SK-N-SH (cell line): Measurements from ENCODE around the gene PMM2. TPM values are rescaled to one million over a fixed set of nuclear protein-coding genes. Genes with fewer than 3 reads are reported as not detected.

ENCODE experiments used
- CTCF ChIA-PET: fragments of 300-600, 350-600 bp; formaldehyde crosslinking; extraction: SDS; loops from one replicate; lab custom pipeline; 2021; lab: Yijun Ruan, JAX
- POLR2A ChIA-PET: fragments of 350-600 bp; sonication (Branson Sonifier 250); formaldehyde crosslinking; extraction: SDS; loops from one replicate; lab custom pipeline; 2020; ENCODE audit warnings: antibody characterized with exemption, inconsistent platforms; lab: Yijun Ruan, JAX
- DNase-seq: peaks from one replicate; pipeline ENCODE4 v3.0.0; 2012
- H2AFZ ChIP-seq: fragments of 200-600 bp; sonication (generic); 2 replicates; pipeline ENCODE4 v1.8.1; 2016; ENCODE audit warnings: antibody characterized with exemption, mild to moderate bottlenecking, low read depth
- H3F3A ChIP-seq: fragments of 200-600 bp; sonication (generic); replicated peaks from 2 replicates; pipeline ENCODE3; 2016; ENCODE audit warnings: antibody characterized with exemption, mild to moderate bottlenecking; ENCODE audit not compliant: insufficient read depth
- H3K27ac ChIP-seq, 2 experiments: fragments of 200-500 bp in 1 of 2; fragments of 200-600 bp in 1 of 2; sonication (Bioruptor generic) in 1 of 2; sonication (generic), shearing (Covaris generic) in 1 of 2; 2 replicates each; pipeline versions ENCODE4 v1.5.1 to v1.6.1; 2014 to 2016; ENCODE audit warnings: low read depth in 2 of 2, inconsistent platforms in 1 of 2, low read length in 1 of 2, mild to moderate bottlenecking in 1 of 2, mixed read lengths in 1 of 2
- H3K27me3 ChIP-seq: fragments of 200-600 bp; sonication (generic), shearing (Covaris generic); 2 replicates; pipeline ENCODE4 v1.6.1; 2016; ENCODE audit warnings: mixed run types; ENCODE audit not compliant: insufficient read depth
- H3K36me3 ChIP-seq, 2 experiments: fragments of 200-500 bp in 1 of 2; fragments of 200-600 bp in 1 of 2; sonication (Bioruptor generic) in 1 of 2; sonication (generic) in 1 of 2; replicated peaks in 1 of 2; 2 replicates each; pipeline versions ENCODE3 to v1.5.1; 2014 to 2016; ENCODE audit warnings: low read length in 1 of 2, mild to moderate bottlenecking in 1 of 2; ENCODE audit not compliant: insufficient read depth in 2 of 2, control insufficient read depth in 1 of 2
- H3K4me1 ChIP-seq, 2 experiments: fragments of 200-500 bp in 1 of 2; fragments of 200-600 bp in 1 of 2; sonication (Bioruptor generic) in 1 of 2; sonication (generic), shearing (Covaris generic) in 1 of 2; 2 replicates each; pipeline versions ENCODE4 v1.5.1 to v1.6.1; 2014 to 2016; ENCODE audit warnings: low read depth in 1 of 2, low read length in 1 of 2, mixed run types in 1 of 2; ENCODE audit not compliant: insufficient read depth in 2 of 2, control insufficient read depth in 1 of 2
- H3K4me2 ChIP-seq: fragments of 200-600 bp; sonication (generic), shearing (Covaris generic); 2 replicates; pipeline ENCODE4 v1.6.1; 2017; ENCODE audit warnings: mixed run types
- H3K4me3 ChIP-seq, 2 experiments: fragments of 200-500 bp in 1 of 2; fragments of 200-600 bp in 1 of 2; sonication (Bioruptor generic) in 1 of 2; sonication (generic), shearing (Covaris generic) in 1 of 2; 2 replicates each; pipeline versions ENCODE4 v1.5.1 to v1.8.1; 2014 to 2016; ENCODE audit warnings: low read depth in 2 of 2, inconsistent platforms in 1 of 2, low read length in 1 of 2, mild to moderate bottlenecking in 1 of 2, mixed read lengths in 1 of 2, moderate library complexity in 1 of 2
- H3K79me2 ChIP-seq: fragments of 200-600 bp; sonication (generic); 2 replicates; pipeline ENCODE4 v1.8.1; 2017; ENCODE audit warnings: mild to moderate bottlenecking; ENCODE audit not compliant: insufficient read depth
- H3K9ac ChIP-seq: fragments of 200-600 bp; sonication (generic); 2 replicates; pipeline ENCODE4 v1.6.1; 2017; ENCODE audit warnings: mixed run types
- H3K9me2 ChIP-seq: fragments of 200-600 bp; sonication (generic); 2 replicates; pipeline ENCODE4 v1.6.1; 2017; ENCODE audit warnings: mixed run types
- H3K9me3 ChIP-seq: fragments of 200-600 bp; sonication (generic); 2 replicates; pipeline ENCODE4 v1.6.1; 2017; ENCODE audit warnings: mixed run types, mild to moderate bottlenecking, moderate library complexity
- H4K20me1 ChIP-seq: fragments of 200-600 bp; sonication (generic); 2 replicates; pipeline ENCODE4 v1.6.1; 2017; ENCODE audit warnings: mild to moderate bottlenecking, mixed run types; ENCODE audit not compliant: insufficient read depth
- ELF1 ChIP-seq: IDR thresholded peaks from 2 replicates; pipeline ENCODE4 v1.4.0; 2012
- FOXJ3 ChIP-seq: sonication (generic); formaldehyde crosslinking; IDR thresholded peaks from 2 replicates; pipeline ENCODE4 v1.5.1; 2020; ENCODE audit warnings: mild to moderate bottlenecking, missing genetic modification reagents
- FOXM1 ChIP-seq: IDR thresholded peaks from 2 replicates; pipeline ENCODE4 v1.4.0; 2012; ENCODE audit warnings: low read depth, mild to moderate bottlenecking
- MEF2A ChIP-seq: IDR thresholded peaks from 2 replicates; pipeline ENCODE4 v1.4.0; 2012; ENCODE audit warnings: low read depth, borderline replicate concordance
- MXI1 ChIP-seq: IDR thresholded peaks from 2 replicates; pipeline ENCODE4 v1.6.1; 2012; ENCODE audit warnings: mild to moderate bottlenecking, low read depth, low read length, improper control_type of control experiment
- NRF1 ChIP-seq: IDR thresholded peaks from 2 replicates; pipeline ENCODE4 v1.6.1; 2012; ENCODE audit warnings: low read depth, mild to moderate bottlenecking, low read length
- POLR2AphosphoS5 ChIP-seq: IDR thresholded peaks from 2 replicates; pipeline ENCODE4 v1.6.1; 2012; ENCODE audit warnings: low read depth, low read length
- RCOR1 ChIP-seq: fragments of 150-350 bp; IDR thresholded peaks from 2 replicates; pipeline ENCODE4 v1.6.1; 2017; ENCODE audit warnings: antibody characterized with exemption, low read length
- REST ChIP-seq: IDR thresholded peaks from 2 replicates; pipeline ENCODE4 v1.6.1; 2012; ENCODE audit warnings: mild to moderate bottlenecking, low read depth, low read length, moderate library complexity
- RFX5 ChIP-seq: IDR thresholded peaks from 2 replicates; pipeline ENCODE4 v1.6.1; 2012; ENCODE audit warnings: mild to moderate bottlenecking, improper control_type of control experiment, low read length
- SIN3A ChIP-seq: IDR thresholded peaks from 2 replicates; pipeline ENCODE4 v1.6.1; 2012; ENCODE audit warnings: low read depth, mild to moderate bottlenecking, low read length, moderate library complexity, borderline replicate concordance
- ZBTB33 ChIP-seq: IDR thresholded peaks from 2 replicates; pipeline ENCODE4 v1.4.0; 2012; ENCODE audit warnings: low read depth, borderline replicate concordance
- WGBS: methylation state at CpG from one replicate; pipeline ENCODE4 v1.1.6; 2017; ENCODE audit warnings: low lambda C conversion rate; 5-methylcytosine and 5-hydroxymethylcytosine counted together
- polyA plus RNA-seq, 3 experiments: library from polyadenylated mRNA; depleted of rRNA; stranded (reverse); fragments of >200 nt; gene quantifications; 2 replicates each; pipeline ENCODE4 v1.2.3, GENCODE V29; 2012
- TF ChIP-seq, protein P1 (sequence below): fragments of 150-350 bp; IDR thresholded peaks from 2 replicates; pipeline ENCODE4 v1.6.1; 2017; ENCODE audit warnings: antibody characterized with exemption, low read length, low read depth, borderline replicate concordance

Gene PMM2
- polyA plus RNA-seq, 1 of the 3 experiments (the other 2 are of a cell fraction): 24.3 TPM

- Histone ChIP-seq H3K27ac (peak overlapping the region in 1 of 2 experiments; percentile 82; a peak in 2 of 4 replicates), H3K9me3 (no peaks in the 10 kb centered on the region), H3K4me1 (peaks cover 0 to 45% of the 10 kb centered on the region in 2 experiments; a peak in 1 of 4 replicates), H3K4me2 (no peak overlapping the region), H3K9me2 (no peaks in the 10 kb centered on the region), H4K20me1 (peaks cover 29% of the 10 kb centered on the region), H2AFZ (no peak overlapping the region), H3F3A (no peaks in the 10 kb centered on the region), H3K27me3 (no peaks in the 10 kb centered on the region), H3K36me3 (peaks cover 76 to 90% of the 10 kb centered on the region in 2 experiments), H3K4me3 (no peak overlapping the region), H3K79me2 (peaks cover 71% of the 10 kb centered on the region), H3K9ac (no peak overlapping the region)
- CTCF ChIA-PET: interaction anchor here (2.2 kb wide), 1 partner anchor 15 kb away, joined by 15 read pairs; no protein-coding TSS in a partner anchor
- no peak for DNase-seq
- POLR2A ChIA-PET: no interaction called here
- TF ChIP-seq ELF1: no peak
- TF ChIP-seq REST: no peak
- TF ChIP-seq MXI1: no peak
- TF ChIP-seq RCOR1: no peak
- TF ChIP-seq POLR2AphosphoS5: no peak
- no peak for TF ChIP-seq ZBTB33
- no peak for TF ChIP-seq FOXM1
- no peak for TF ChIP-seq NRF1
- TF ChIP-seq RFX5: no peak
- TF ChIP-seq, protein P1, sequence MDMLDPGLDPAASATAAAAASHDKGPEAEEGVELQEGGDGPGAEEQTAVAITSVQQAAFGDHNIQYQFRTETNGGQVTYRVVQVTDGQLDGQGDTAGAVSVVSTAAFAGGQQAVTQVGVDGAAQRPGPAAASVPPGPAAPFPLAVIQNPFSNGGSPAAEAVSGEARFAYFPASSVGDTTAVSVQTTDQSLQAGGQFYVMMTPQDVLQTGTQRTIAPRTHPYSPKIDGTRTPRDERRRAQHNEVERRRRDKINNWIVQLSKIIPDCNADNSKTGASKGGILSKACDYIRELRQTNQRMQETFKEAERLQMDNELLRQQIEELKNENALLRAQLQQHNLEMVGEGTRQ: no peak
- no peak for TF ChIP-seq MEF2A
- TF ChIP-seq FOXJ3: no peak
- no peak for TF ChIP-seq SIN3A
- 80% methylated on average over 7 of the region's 11 CpGs for WGBS
Observed at GRCh38 chr16:8808613-8809353, 11.1 kb downstream of the PMM2 start.
